Right lobe of liver (tissue), 6 donors: Measurements from ENCODE around the gene CLDND2. TPM values are rescaled to one million over a fixed set of nuclear protein-coding genes. Genes with fewer than 3 reads are reported as not detected.
A peak's percentile ranks its signal among the peaks of the same experiment; 100 is the strongest.

Experiments used
- ATAC-seq, 4 donors: fragments of 200-7000 bp; cut with Tn5 transposase; one replicate each; pipeline ENCODE4 v1.9.1; 2020; ENCODE audit warnings: mild to moderate bottlenecking in 4 of 4, moderate library complexity in 4 of 4
- DNase-seq, 3 donors: peaks; one replicate each; pipeline ENCODE4 v3.0.0-alpha.2; 2020
- H3K27ac ChIP-seq, 3 donors: fragments of 200-600 bp; one replicate each; pipeline ENCODE4 v1.8.0; 2022
- H3K27me3 ChIP-seq, 2 donors: fragments of 200-600 bp; one replicate each; pipeline ENCODE4 v1.8.0; 2022
- H3K36me3 ChIP-seq, 4 donors: fragments of 200-600 bp; sonication (generic) in 1 of 4; one replicate each; pipeline versions ENCODE4 v1.5.1 to v1.8.0; 2017 to 2022; ENCODE audit warnings: control low read depth in 1 of 4
- H3K4me1 ChIP-seq, 4 donors: fragments of 200-600 bp; sonication (generic) in 1 of 4; one replicate each; pipeline versions ENCODE4 v1.5.1 to v1.8.0; 2017 to 2022; ENCODE audit warnings: control low read depth in 1 of 4
- H3K4me3 ChIP-seq, 3 donors: fragments of 200-600 bp; one replicate each; pipeline ENCODE4 v1.8.0; 2022
- H3K9me3 ChIP-seq, 4 donors: fragments of 200-600 bp; sonication (generic) in 1 of 4; one replicate each; pipeline versions ENCODE4 v1.5.1 to v1.8.0; 2017 to 2022; ENCODE audit warnings: control low read depth in 1 of 4
- POLR2A ChIP-seq: fragments of 450-650 bp; IDR thresholded peaks from one replicate; pipeline ENCODE4 v1.6.1; 2017; ENCODE audit warnings: antibody characterized with exemption, mild to moderate bottlenecking
- WGBS: methylation state at CpG from one replicate; pipeline ENCODE4 v1.1.6; 2018; ENCODE audit warnings: low coverage, low lambda C conversion rate; ENCODE audit not compliant: insufficient coverage; ENCODE audit errors: missing lambda C conversion rate; 5-methylcytosine and 5-hydroxymethylcytosine counted together
- intact Hi-C, 2 donors: fragments of 100-400 bp; cut with DNase I; formaldehyde crosslinking; loops; one replicate each; pipeline versions ENCODE4 v1.11.2 to v1.14.1; 2022
- total RNA-seq, 6 experiments: library from RNA; depleted of rRNA in 2 of 6; stranded (reverse); fragments of >200 nt in 2 of 6; fragmentation: NEBNext Ultra II Directional in 3 of 6; extraction: Animal tissue kit (Norgen Biotek cat#: 25700) in 3 of 6; gene quantifications; one replicate each; pipeline versions ENCODE4 v1.1.0 to v1.2.4, GENCODE V29; 2016 to 2023
- TF ChIP-seq, protein P1 (sequence below), 4 donors: fragments of 200-600 bp in 3 of 4; fragments of 450-650 bp in 1 of 4; IDR thresholded peaks; one replicate each; pipeline versions ENCODE4 v1.5.1 to v1.8.0; 2016 to 2022; ENCODE audit warnings: antibody characterized with exemption in 4 of 4, mild to moderate bottlenecking in 2 of 4
- donor health status: DM: no; HTN: yes; CAD: no.
- donor health status: DM: no; HTN: no; CAD: no.
- donor health status: DM: no; HTN: no; CAD: no.
- donor health status: DM: no; HTN: yes; CAD: no.
- donor health status: DM: no; HTN: yes; CAD: no.

CLDND2 gene
- total RNA-seq, 6 experiments from 2014 or later = 1.00 to 1.2 TPM; not detected in 4

DNA sequence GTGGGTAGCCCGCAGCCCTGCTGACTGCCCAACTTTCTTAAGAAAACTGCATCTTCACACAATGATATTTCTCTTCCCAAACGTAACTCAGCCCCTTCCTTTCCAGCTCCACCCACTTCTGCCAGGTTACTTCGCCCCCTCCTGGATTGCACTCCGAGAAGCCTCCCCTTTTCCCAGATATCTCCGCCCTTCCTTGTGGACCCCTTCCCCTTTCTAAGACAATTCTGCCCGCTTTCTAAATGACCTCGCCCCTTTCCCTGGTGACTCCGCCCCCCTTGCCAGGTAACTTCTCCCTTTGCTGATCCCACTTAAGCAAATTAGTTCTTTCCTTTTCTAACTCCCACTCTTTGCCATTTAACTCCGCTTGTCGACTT, 29.5 kb downstream of the CLDND2 start:
- Histone ChIP-seq H3K4me1 (peaks cover 0 to 18% (median 0%) of the 10 kb centered on the region in 4 donors), H3K27me3 (no peaks in the 10 kb centered on the region), H3K36me3 (no peaks in the 10 kb centered on the region), H3K9me3 (no peaks in the 10 kb centered on the region), H3K27ac (no peak overlapping the region), H3K4me3 (peak overlapping the region; percentile 65 to 77 (median 75))
- no peak for DNase-seq
- intact Hi-C loops = loop anchor here in 1 of 2 donors (5.0 kb wide), 1 partner anchor 68 kb away; no protein-coding TSS in a partner anchor
- 0% methylated on average over 10 of the region's 10 CpGs for WGBS
- TF ChIP-seq POLR2A = no peak
- TF ChIP-seq, protein P1, sequence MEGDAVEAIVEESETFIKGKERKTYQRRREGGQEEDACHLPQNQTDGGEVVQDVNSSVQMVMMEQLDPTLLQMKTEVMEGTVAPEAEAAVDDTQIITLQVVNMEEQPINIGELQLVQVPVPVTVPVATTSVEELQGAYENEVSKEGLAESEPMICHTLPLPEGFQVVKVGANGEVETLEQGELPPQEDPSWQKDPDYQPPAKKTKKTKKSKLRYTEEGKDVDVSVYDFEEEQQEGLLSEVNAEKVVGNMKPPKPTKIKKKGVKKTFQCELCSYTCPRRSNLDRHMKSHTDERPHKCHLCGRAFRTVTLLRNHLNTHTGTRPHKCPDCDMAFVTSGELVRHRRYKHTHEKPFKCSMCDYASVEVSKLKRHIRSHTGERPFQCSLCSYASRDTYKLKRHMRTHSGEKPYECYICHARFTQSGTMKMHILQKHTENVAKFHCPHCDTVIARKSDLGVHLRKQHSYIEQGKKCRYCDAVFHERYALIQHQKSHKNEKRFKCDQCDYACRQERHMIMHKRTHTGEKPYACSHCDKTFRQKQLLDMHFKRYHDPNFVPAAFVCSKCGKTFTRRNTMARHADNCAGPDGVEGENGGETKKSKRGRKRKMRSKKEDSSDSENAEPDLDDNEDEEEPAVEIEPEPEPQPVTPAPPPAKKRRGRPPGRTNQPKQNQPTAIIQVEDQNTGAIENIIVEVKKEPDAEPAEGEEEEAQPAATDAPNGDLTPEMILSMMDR (IDR thresholded peaks at IDR 0.05) = no peak
- no peak for ATAC-seq

DNA sequence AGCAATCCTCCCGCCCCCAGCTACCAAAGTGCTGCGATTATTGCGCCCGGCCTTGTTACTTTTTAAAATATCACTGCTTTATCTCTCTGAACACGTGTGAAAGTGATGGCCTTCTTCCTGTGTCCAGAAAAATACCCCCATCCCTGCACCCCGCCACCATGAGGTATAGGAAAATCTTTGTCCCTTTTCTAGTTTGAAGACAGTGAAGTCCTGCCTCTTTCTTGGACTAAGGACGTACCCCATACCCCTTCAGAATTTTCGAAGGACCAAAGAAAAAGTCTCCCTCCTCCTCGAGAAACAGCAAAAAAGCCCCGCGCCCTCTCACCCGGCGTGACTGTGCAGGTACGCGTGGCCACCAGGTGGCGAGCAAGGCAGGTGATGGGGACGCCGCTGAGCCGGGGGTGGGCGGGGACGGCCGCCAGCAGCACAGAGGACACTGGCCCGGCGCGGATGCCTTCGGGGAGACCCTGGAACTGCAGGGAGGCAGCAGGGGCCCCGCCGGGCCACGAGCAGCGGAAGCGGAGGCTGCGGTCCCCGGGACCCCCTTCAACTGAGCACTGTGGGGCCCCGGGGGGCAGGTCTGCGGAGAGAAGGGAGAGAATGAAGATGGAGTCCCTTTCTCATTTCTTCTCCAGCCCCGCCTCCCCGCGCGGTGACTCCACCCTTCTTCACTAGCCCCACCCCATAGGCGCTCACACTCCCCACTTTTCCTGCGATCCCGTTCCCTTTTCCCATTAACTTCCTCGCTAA, 30.1 kb downstream of the CLDND2 start:
- ATAC-seq = peak; percentile 68 to 73 (median 70)
- 6% methylated on average over 20 of the region's 43 CpGs for WGBS
- DNase-seq = peak; percentile 87 to 89 (median 88)
- H3K4me3 ChIP-seq = peak overlapping the region; percentile 65 to 77 (median 75)
- intact Hi-C loops = loop anchor here in 1 of 2 donors (5.0 kb wide), 1 partner anchor 69 kb away; no protein-coding TSS in a partner anchor
- no peak for TF ChIP-seq POLR2A
- TF ChIP-seq, protein P1 (IDR thresholded peaks at IDR 0.05) = peak; percentile 86 to 90 (median 88)
- H3K36me3 ChIP-seq = no peaks in the 10 kb centered on the region
- H3K9me3 ChIP-seq = no peaks in the 10 kb centered on the region
- no peaks in the 10 kb centered on the region for H3K27me3 ChIP-seq
- peaks cover 0 to 18% (median 0%) of the 10 kb centered on the region in 4 donors for H3K4me1 ChIP-seq
- no peak overlapping the region for H3K27ac ChIP-seq

DNA sequence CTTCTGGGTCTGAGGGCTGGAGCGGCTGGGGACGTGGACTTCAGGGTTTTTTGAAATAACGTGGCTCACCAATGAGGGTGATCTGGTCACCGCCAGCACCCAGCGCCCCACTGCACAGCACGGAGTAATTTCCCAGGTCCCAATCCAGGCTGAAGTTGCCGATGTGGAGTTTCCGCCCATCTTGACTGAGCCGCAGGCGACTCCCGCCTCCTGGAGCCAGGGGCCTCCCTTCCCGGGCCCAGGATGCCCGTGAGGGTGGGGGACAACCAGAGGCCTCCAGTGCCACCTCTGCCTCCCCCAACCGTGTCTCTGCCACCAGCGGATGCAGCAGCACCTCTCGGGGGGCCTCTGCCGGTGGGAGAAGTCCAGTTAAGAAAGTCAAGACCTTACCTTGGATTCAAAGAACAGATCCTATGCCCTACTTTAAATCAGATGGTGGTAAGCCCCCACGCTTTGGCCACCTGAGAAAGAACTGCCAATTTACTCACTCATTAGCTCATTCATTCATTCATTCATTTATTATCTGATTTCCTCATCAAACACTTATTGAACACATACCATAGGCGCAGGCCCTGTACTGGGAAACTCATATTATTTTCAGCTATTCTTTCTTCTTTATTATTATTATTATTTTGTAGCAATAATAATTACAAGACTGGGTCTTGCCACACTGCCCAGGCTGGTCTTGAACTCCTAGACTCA, 30.8 kb downstream of the CLDND2 start:
- Histone ChIP-seq H3K4me1 (peaks cover 0 to 18% (median 0%) of the 10 kb centered on the region in 4 donors), H3K4me3 (peak overlapping the region in 1 of 3 donors; percentile 65), H3K9me3 (no peaks in the 10 kb centered on the region), H3K36me3 (no peaks in the 10 kb centered on the region), H3K27me3 (no peaks in the 10 kb centered on the region), H3K27ac (no peak overlapping the region)
- 81% methylated on average over 5 of the region's 19 CpGs for WGBS
- no peak for TF ChIP-seq POLR2A
- TF ChIP-seq, protein P1 (IDR thresholded peaks at IDR 0.05) = no peak
- intact Hi-C loops = loop anchor here in 1 of 2 donors (5.0 kb wide), 1 partner anchor 69 kb away; no protein-coding TSS in a partner anchor
- no peak for ATAC-seq
- DNase-seq = no peak

DNA sequence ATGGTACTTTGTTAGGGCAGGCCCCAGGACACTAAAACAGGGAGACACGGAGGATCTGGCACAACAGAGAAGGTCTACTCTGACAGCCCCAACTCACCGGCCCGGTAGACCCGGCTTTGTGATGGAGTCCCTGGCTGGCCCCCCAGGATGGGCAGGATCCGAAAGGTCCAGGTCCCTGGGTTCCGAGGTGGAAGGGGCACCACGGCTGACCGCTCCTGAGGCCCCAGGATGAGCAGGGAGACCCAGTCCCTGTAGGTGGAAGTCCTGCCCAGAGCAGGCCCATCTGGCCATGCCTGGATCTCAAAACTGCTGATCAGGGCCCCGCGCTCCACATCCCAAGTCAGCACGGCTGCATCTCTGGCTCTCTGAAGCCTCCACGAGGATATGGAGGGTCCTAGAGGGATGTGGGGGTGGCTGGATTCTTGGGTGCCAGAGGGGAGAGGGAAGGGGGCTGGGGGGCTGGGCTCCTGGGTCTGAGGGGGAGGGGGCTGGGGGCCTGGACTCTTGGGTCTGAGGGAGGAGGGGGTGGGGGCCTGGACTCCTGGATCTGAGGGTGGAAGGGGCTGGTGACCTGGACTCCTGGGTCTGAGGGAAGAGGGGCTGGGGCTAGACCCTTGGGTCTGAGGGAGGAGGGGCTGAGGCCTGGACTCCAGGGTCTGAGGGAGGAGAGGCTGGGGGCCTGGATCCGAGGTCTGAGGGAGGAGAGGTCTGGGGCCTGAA, 31.5 kb downstream of the CLDND2 start:
- WGBS = 86% methylated on average over 6 of the region's 13 CpGs
- no peak for TF ChIP-seq POLR2A
- TF ChIP-seq, protein P1 (IDR thresholded peaks at IDR 0.05) = no peak
- DNase-seq = no peak
- Histone ChIP-seq H3K4me1 (peaks cover 0 to 18% (median 0%) of the 10 kb centered on the region in 4 donors), H3K27me3 (no peaks in the 10 kb centered on the region), H3K4me3 (no peak overlapping the region), H3K36me3 (no peaks in the 10 kb centered on the region), H3K27ac (no peak overlapping the region), H3K9me3 (no peaks in the 10 kb centered on the region)
- intact Hi-C loops = loop anchor here in 1 of 2 donors (5.0 kb wide), 1 partner anchor 70 kb away; no protein-coding TSS in a partner anchor
- ATAC-seq = no peak
